ENCODE measurements around the gene SLIRP.
A peak's percentile ranks its signal among the peaks of the same experiment; 100 is the strongest.
"Not testable (repeated sequence)": the region's sequence is repeated elsewhere in the genome, so short reads cannot be mapped to it uniquely, and the experiment has no call there.

SLIRP gene

GRCh38 chr14:77707724-77708408, at the start of gene SLIRP, which contains the start of gene ALKBH1:
Gene SLIRP (plus strand): TSS chr14:77708103. CDS start chr14:77708112, 9 bp downstream.
Gene ALKBH1 (minus strand): TSS chr14:77708023. CDS start chr14:77708004, 19 bp downstream.
- peak; percentile 92 for DNase-seq (ENCODE audit: low spot score)

DNA sequence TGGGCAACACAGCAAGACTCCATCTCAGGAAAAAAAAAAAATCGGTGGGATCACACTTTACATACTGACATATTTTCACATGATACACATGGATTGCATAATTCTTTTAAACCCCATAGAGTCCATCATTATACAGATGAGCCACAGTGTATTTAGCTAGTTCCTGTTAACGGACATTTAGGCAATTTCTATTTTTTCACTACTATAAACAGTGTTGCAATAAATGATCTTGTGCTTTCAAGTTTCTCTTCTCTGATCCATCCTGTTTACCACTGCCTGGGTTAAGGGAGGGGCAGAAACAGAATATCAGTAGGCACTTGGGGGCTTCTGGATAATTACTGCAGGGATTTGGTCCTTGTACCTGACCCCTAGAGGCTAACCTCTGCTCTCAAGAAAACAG, 48.1 kb upstream of the SLIRP start:
- DNase-seq (ENCODE audit: low spot score): no peak

GRCh38 chr14:77660754-77661153, 47.1 kb upstream of the SLIRP start:
- DNase-seq (ENCODE audit: low spot score): peak; percentile 41

DNA sequence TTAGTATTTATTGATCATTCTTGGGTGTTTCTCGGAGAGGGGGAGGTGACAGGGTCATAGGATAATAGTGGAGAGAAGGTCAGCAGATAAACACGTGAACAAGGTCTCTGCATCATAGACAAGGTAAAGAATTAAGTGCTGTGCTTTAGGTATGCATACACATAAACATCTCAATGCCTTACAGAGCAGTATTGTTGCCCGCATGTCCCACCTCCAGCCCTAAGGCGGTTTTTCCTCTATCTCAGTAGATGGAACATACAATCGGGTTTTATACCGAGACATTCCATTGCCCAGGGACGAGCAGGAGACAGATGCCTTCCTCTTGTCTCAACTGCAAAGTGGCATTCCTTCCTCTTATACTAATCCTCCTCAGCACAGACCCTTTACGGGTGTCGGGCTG, 46.3 kb upstream of the SLIRP start:
- DNase-seq (ENCODE audit: low spot score): not testable (repeated sequence)

GRCh38 chr14:77663293-77663692, 44.6 kb upstream of the SLIRP start:
- DNase-seq (ENCODE audit: low spot score): no peak

- DNase-seq (ENCODE audit: low spot score): no peak
Measured at GRCh38 chr14:77667331-77667730, 40.6 kb upstream of the SLIRP start.

DNA sequence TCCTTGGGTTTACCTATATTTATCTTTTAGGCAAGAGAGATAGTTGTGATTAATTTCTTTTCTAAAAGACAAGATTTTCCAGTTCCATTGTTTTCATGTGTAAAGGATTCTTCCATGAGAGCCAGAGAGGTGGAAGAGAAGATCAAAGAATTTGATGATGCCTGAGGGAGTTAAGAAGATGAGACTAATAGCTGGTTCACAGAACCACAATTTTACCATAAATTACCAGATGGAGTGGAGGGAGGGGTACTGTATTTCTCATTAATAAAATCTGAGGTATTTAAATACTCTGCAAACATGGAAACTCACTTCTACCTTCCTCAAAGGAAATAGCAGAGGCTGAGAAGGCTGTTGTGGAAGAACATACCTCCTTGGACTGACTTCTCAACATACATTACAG, 34.7 kb upstream of the SLIRP start:
- DNase-seq (ENCODE audit: low spot score): no peak

GRCh38 chr14:77674931-77675330, 33.0 kb upstream of the SLIRP start:
- DNase-seq (ENCODE audit: low spot score): no peak

DNA sequence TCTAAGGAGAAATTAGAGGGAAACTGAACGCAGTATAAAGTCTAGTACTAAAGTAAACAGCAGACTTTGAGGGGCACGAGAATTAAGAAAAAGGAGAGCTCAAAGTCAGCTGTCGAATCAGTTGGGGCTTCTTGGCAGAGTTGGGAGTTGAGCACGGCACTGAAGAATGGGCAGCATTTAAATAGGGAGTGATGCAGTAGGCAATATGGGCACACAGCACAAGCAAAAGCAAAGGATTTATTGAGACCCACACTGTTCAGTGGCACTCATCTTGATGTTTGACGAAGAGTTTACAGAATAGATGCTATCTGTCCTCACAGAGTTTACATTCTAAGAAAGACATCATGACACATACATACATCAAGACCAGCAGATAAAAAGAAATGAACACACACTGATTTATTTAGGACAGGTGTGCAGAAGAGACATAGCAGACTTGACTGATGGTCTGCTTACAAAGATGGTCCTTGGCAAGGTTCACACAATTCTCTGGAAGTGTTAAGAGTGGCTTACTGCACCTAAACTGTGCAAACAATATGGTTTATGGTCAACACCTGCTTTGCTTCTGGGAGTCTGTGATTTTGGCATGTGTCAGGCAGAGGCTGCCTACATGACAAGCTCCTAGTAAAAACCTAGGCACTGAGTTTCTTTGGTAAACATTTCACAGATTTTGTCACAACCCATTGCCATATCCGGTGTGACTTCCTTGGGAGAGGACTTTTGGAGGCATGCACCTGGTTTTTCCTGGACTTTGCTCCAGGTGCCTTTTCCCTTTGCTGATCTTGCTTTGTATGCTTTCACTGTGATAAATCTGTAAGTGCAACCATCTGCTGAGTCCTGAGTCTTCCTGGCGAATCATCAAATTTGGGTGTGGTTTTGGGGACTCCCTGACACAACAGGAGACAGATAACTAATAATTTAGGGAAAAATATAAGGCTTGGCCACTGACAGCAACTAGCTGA, 26.4 kb upstream of the SLIRP start:
- no peak for DNase-seq (ENCODE audit: low spot score)

DNA sequence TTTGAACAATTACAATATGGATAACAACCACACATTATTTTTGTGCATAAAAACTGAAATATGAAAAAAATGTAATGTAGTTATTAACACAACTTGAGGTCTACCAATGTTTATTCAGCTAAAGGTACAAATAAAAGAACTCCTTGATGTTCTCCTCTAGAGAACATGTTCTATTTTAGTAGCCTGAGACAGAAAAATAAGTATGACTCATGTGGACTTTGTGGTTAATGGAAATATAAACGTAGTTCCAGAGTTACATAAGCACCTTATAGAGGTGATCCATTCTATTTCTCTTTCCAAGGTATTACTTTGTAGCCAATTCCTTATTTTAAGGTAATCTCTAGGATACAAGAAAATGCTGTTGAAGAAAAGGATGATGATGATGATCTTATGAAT, 25.7 kb upstream of the SLIRP start:
- DNase-seq (ENCODE audit: low spot score): no peak

GRCh38 chr14:77691259-77691658, 16.6 kb upstream of the SLIRP start:
- DNase-seq (ENCODE audit: low spot score): no peak

DNA sequence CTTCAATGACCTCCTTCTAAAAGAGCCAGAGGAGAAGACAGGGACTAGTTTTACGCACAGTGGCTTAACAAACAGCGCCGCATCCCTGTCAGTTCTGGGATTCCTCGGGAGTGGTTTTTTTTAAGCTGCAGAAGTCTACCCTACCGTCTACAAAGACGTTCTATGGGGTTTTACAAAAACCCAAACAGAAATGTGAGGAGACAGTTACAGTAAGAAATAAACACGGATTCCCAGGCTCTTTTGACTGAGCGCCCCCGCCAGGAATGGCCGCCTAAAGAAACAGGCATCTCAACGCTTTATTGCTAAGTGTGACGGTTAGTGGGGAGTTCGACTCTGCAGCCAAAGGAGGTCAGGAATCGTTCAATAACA, 564 bp upstream of the SLIRP start:
- peak; percentile 46 for DNase-seq (ENCODE audit: low spot score)

DNA sequence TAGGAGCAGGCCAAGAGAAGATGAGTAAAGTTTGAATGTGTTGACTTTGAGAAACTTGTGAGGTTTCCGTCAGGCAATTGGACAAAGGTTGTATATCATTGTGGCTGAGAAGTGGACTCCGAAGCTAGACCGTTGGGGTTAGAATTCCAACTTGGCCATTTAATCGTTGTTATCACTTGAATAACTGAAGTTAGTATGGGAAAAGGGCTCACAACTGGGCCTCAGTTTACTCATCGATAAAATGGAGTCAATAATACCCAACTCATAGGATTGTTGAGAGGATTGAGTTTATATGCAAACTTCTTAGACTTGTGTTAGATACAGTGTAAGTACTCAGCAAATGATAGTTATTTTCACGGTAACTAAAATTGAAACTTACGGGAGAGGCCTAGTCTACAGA, 846 bp downstream of the SLIRP start:
- DNase-seq (ENCODE audit: low spot score): no peak

- no peak for DNase-seq (ENCODE audit: low spot score)
Measured at GRCh38 chr14:77709412-77709811, 1.5 kb downstream of the SLIRP start.

DNA sequence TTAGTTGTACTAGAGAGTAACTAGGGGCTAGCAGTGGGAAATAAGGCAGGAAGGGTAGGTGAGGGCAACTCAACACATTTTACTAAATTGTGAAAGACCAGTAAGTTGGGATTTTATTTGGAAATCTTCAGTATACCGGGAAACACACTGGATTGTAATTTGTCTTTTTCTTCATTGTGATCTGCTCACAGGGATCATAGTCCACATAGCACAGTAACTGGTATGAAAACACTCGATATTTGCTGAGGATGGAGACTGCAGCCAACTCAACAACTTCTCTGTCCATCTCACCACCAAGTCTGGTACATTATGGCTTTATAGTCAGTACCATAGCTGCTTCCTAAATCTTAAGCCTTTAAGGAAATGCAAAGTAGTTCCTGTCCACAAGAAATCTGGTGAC, 2.5 kb downstream of the SLIRP start:
- no peak for DNase-seq (ENCODE audit: low spot score)

- no peak for DNase-seq (ENCODE audit: low spot score)
Measured at GRCh38 chr14:77714926-77715325, 7.0 kb downstream of the SLIRP start.

DNA sequence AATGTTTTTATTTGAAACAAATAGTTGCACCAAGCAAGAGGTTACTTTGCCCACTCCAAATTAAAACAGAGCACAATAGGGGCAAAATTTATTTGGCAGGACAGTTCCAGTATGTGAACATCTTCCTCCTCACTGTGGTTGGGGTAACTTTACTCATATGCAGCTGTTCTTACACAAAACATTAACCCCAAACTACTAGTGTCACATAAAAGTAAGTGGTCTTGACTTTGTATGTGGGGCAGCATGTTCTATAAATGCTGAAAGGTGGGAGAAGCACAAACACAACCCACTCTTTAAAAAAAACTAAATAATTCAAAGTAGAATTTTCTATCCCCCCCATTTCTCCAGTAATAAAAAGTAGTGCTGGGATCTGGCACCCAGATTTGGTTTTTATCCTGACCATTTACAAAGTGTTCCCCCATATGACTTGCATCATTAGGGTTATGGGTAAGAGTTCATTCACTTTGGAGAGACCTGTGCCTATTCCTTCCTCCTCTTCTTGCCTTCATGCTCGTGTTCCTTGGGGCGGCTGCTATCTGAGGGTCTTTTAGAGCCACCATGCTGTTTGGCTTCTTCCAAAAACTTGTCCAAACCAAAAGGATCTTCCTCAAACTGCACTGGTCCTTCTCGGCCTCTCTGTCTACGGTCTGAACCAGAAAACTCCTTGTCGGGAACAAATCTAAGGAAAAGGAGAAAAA, 9.9 kb downstream of the SLIRP start:
- DNase-seq (ENCODE audit: low spot score): no peak

DNA sequence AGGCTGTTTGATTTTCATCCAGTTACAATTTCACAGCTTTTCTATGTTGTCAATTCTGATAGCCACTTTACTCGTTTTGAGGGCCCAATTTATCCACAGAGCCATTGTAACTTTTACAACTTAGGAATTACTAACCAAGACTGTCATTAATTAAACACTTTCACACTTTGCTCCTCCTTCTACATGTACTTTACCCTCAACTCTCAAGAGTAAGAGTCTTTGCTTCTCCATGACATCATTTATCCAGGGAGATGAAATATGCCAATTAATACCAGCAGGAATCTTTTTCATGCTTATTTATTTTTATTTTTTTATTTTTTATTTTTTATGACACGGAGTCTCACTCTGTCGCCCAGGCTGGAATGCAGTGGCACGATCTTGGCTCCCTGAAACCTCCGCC, 13.5 kb downstream of the SLIRP start:
- no peak for DNase-seq (ENCODE audit: low spot score)

GRCh38 chr14:77722301-77722700, 14.4 kb downstream of the SLIRP start:
- DNase-seq (ENCODE audit: low spot score): no peak

- no peak for DNase-seq (ENCODE audit: low spot score)
Measured at GRCh38 chr14:77730976-77731497, 23.1 kb downstream of the SLIRP start.

DNA sequence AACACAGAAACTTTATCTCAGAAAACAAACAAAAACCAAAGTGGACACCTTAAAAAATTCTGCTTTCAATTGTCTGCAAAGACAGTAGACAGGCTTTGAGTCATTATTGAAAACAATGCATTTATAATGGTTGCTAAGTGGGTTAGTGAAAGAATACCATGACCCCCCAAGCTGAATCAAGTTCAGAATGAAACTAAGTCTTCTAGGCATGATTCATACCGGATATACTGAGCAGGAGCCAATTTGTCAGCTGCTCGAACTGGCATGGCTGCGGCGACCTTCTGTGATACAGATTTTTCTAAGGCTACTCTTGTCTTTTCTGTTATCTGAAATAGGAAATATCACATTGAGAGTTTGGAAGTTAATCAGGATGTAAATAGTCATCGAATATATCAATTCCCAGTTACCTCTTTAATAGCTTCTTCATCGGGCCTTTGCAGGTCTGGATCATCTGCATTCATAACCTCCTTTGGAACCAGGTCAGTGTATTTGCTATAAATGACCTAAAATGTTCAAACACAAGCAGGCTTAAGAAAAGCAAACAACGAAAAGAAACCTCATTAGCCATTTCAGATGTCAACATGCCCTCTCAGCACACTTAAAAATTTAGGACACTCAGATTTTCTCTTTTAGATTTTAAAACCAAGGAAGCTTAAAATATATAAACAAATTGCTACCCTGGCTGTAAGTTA, 30.8 kb downstream of the SLIRP start:
- DNase-seq (ENCODE audit: low spot score): no peak

- no peak for DNase-seq (ENCODE audit: low spot score)
Measured at GRCh38 chr14:77741438-77741837, 33.5 kb downstream of the SLIRP start.
